DOHH2 (cell line): Measurements from ENCODE around the gene SLC25A33.

ENCODE experiments used
- H3F3A ChIP-seq: fragments of 200-600 bp; sonication (generic), shearing (Covaris generic); 2 replicates; pipeline ENCODE4 v1.6.0; 2016; ENCODE audit warnings: antibody characterized with exemption, mild to moderate bottlenecking; ENCODE audit not compliant: control insufficient read depth, insufficient read depth
- H3K27ac ChIP-seq: fragments of 200-600 bp; sonication (generic); 2 replicates; pipeline ENCODE4 v1.5.1; 2014; ENCODE audit warnings: low read depth, mild to moderate bottlenecking, low read length, moderate library complexity
- H3K27me3 ChIP-seq: fragments of 200-600 bp; sonication (generic); 2 replicates; pipeline ENCODE4 v1.6.1; 2014; ENCODE audit warnings: mild to moderate bottlenecking, low read length, mixed read lengths; ENCODE audit not compliant: control insufficient read depth
- H3K36me3 ChIP-seq: fragments of 200-600 bp; sonication (generic); 2 replicates; pipeline ENCODE4 v1.6.1; 2014; ENCODE audit warnings: mild to moderate bottlenecking, low read length, moderate library complexity, mixed read lengths; ENCODE audit not compliant: control insufficient read depth
- H3K4me1 ChIP-seq: fragments of 200-600 bp; sonication (generic); 2 replicates; pipeline ENCODE4 v1.6.1; 2014; ENCODE audit warnings: mild to moderate bottlenecking, low read length, mixed read lengths; ENCODE audit not compliant: control insufficient read depth
- H3K4me2 ChIP-seq: fragments of 200-600 bp; sonication (generic); 2 replicates; pipeline ENCODE4 v1.6.0; 2014; ENCODE audit warnings: mild to moderate bottlenecking, low read length, moderate library complexity
- H3K4me3 ChIP-seq: fragments of 200-600 bp; sonication (generic); 2 replicates; pipeline ENCODE4 v1.5.1; 2014; ENCODE audit warnings: mild to moderate bottlenecking, low read length, mixed read lengths
- H3K79me2 ChIP-seq: fragments of 200-600 bp; sonication (generic); 2 replicates; pipeline ENCODE4 v1.6.1; 2014; ENCODE audit warnings: mild to moderate bottlenecking, low read length, mixed read lengths; ENCODE audit not compliant: control insufficient read depth
- H3K9me2 ChIP-seq: fragments of 200-600 bp; sonication (generic); replicated peaks from 2 replicates; pipeline ENCODE4 v1.6.1; 2014; ENCODE audit warnings: mild to moderate bottlenecking, low read length, mixed read lengths; ENCODE audit not compliant: control insufficient read depth
- H3K9me3 ChIP-seq: fragments of 200-600 bp; sonication (generic); 2 replicates; pipeline ENCODE4 v1.6.1; 2014; ENCODE audit warnings: antibody characterized with exemption, low read length, mixed read lengths; ENCODE audit not compliant: control insufficient read depth, insufficient read depth
- H4K20me1 ChIP-seq: fragments of 200-600 bp; sonication (generic); 2 replicates; pipeline ENCODE4 v1.6.0; 2014; ENCODE audit warnings: low read depth, mild to moderate bottlenecking, antibody characterized with exemption, low read length, moderate library complexity; ENCODE audit not compliant: control insufficient read depth, insufficient read depth
- EZH2phosphoT487 ChIP-seq: fragments of 200-600 bp; sonication (generic); IDR thresholded peaks from 2 replicates; pipeline ENCODE4 v1.6.1; 2017; ENCODE audit warnings: borderline replicate concordance, mild to moderate bottlenecking, antibody characterized with exemption, low read length, moderate library complexity, mixed read lengths
- TF ChIP-seq, protein P1 (sequence below): fragments of 200-600 bp; sonication (generic); IDR thresholded peaks from one replicate; pipeline ENCODE4 v1.5.1; 2014; ENCODE audit warnings: antibody characterized with exemption, mild to moderate bottlenecking, low read depth, low read length; ENCODE audit not compliant: poor library complexity, severe bottlenecking

Gene SLC25A33

DNA sequence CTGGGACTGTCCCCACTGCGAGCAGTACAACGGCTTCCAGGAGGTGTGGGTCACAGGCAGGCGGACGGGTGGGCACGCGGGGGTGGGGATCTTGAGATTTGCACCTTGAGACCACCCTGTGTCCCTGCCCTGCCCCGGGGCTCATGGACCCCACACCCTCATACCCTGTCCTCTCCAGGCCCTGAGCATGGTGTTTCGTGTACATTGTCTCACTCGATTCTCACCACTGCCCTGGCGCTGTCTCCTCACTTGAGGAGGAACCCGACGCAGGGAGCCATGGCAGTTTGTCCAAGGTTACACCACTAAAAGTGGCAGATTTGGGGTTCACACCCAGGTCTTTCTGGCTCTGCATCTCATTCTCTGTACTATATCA is 56.7 kb downstream of the SLC25A33 start:
- H3K79me2 ChIP-seq: peaks cover 59% of the 10 kb centered on the region
- no peaks in the 10 kb centered on the region for H3F3A ChIP-seq
- peaks cover 31% of the 10 kb centered on the region for H3K4me1 ChIP-seq
- no peaks in the 10 kb centered on the region for H3K9me2 ChIP-seq
- no peak overlapping the region for H3K4me3 ChIP-seq
- TF ChIP-seq EZH2phosphoT487: no peak
- TF ChIP-seq, protein P1, sequence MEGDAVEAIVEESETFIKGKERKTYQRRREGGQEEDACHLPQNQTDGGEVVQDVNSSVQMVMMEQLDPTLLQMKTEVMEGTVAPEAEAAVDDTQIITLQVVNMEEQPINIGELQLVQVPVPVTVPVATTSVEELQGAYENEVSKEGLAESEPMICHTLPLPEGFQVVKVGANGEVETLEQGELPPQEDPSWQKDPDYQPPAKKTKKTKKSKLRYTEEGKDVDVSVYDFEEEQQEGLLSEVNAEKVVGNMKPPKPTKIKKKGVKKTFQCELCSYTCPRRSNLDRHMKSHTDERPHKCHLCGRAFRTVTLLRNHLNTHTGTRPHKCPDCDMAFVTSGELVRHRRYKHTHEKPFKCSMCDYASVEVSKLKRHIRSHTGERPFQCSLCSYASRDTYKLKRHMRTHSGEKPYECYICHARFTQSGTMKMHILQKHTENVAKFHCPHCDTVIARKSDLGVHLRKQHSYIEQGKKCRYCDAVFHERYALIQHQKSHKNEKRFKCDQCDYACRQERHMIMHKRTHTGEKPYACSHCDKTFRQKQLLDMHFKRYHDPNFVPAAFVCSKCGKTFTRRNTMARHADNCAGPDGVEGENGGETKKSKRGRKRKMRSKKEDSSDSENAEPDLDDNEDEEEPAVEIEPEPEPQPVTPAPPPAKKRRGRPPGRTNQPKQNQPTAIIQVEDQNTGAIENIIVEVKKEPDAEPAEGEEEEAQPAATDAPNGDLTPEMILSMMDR: no peak
- H3K9me3 ChIP-seq: no peaks in the 10 kb centered on the region
- peaks cover 52% of the 10 kb centered on the region for H3K36me3 ChIP-seq
- no peaks in the 10 kb centered on the region for H3K27me3 ChIP-seq
- peaks cover 19% of the 10 kb centered on the region for H4K20me1 ChIP-seq
- no peak overlapping the region for H3K27ac ChIP-seq
- H3K4me2 ChIP-seq: no peak overlapping the region

DNA sequence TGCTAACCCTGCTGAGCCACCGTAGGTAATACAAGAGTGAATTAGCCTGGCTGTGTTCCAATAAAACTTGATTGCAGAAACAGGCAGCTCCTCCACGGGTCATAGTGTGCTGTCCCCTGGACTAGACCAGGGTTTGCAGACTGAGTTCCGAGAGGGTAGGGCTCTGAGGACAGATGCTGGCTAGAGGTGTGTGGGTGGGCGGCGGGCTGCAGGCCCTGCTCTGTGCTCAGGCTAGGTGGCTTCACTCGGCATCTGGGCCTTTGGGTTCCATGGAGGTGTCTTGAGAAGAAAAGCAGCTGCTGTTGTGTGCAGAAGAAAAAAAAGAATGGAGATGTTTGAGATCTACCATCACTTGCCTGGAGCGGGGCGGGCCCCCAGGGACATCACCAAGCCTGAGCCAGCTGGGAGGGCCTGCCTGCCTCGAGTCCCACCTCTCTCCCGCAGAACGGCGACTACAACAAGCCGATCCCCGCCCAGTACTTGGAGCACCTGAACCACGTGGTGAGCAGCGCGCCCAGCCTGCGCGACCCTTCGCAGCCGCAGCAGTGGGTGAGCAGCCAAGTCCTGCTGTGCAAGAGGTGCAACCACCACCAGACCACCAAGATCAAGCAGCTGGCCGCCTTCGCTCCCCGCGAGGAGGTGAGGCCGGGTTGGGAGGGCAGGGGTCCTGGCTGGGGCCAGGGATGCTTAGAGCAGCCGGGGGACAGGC is 57.3 kb downstream of the SLC25A33 start:
- H3F3A ChIP-seq: no peaks in the 10 kb centered on the region
- H3K4me1 ChIP-seq: peaks cover 25% of the 10 kb centered on the region
- peaks cover 18% of the 10 kb centered on the region for H4K20me1 ChIP-seq
- no peaks in the 10 kb centered on the region for H3K27me3 ChIP-seq
- no peak overlapping the region for H3K4me2 ChIP-seq
- H3K79me2 ChIP-seq: peaks cover 53% of the 10 kb centered on the region
- H3K9me3 ChIP-seq: no peaks in the 10 kb centered on the region
- no peak overlapping the region for H3K4me3 ChIP-seq
- peaks cover 53% of the 10 kb centered on the region for H3K36me3 ChIP-seq
- no peaks in the 10 kb centered on the region for H3K9me2 ChIP-seq
- H3K27ac ChIP-seq: no peak overlapping the region
- no peak for TF ChIP-seq EZH2phosphoT487
- TF ChIP-seq, protein P1: no peak

DNA sequence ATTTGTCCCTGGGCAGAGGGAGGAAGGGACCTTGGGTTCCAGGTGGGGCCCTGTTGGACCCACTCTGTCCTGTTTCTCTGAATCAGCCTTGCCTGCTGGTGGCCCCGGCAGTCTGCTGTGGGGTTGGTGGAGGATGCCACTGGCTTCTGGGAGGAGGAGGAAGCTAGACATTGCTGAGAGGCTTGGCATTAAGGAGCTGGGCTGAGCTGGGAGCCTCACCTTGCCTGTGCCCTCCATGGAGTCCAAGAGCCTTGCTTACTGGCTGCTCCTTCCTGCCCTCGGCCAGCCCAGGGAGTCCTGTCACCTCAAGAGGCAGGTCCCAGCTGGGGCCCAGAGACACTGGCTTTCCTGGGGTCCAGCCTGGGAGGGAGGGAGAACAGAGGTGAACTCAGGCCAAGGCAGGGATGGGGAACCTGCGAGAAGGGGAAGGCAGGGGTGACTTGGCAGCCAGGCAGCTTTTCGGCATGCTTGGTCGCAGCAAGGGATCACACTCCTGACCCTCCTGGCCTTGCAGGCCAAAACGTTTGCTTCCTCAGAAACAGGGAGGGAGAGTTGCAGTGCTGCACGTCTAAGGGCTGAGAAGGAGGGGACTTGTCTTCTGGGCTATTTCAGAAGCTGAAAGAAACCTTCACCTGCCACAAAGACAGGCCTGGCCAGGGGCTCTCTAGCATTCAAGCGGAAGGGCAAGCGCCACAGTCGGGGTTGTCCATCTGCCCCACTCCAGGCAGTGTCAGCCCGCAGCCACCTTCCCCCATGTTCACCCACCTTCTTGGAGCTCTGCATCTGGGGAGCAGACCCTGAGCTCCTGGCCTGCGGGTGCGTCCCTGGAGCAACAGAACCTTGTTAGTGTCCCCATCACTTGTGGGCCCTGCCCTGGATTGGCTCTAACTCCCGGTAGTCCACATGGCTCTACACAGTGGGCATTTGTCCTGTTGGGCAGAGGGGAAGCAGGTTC is 58.4 kb downstream of the SLC25A33 start:
- H3K4me2 ChIP-seq: no peak overlapping the region
- no peaks in the 10 kb centered on the region for H3F3A ChIP-seq
- H3K79me2 ChIP-seq: peaks cover 43% of the 10 kb centered on the region
- no peaks in the 10 kb centered on the region for H3K27me3 ChIP-seq
- no peaks in the 10 kb centered on the region for H3K9me2 ChIP-seq
- H3K9me3 ChIP-seq: no peaks in the 10 kb centered on the region
- H3K4me3 ChIP-seq: no peak overlapping the region
- peaks cover 52% of the 10 kb centered on the region for H3K36me3 ChIP-seq
- TF ChIP-seq EZH2phosphoT487: no peak
- TF ChIP-seq, protein P1: no peak
- H4K20me1 ChIP-seq: peaks cover 14% of the 10 kb centered on the region
- peaks cover 15% of the 10 kb centered on the region for H3K4me1 ChIP-seq
- H3K27ac ChIP-seq: no peak overlapping the region
